Activated CD8-positive, alpha-beta memory T cell treated with anti-CD3 and anti-CD28 coated beads, Interleukin-2, amount 50 U/mL, for 24 hours (primary cell): ENCODE measurements around the gene CTCFL.
"Not testable (repeated sequence)": the region's sequence is repeated elsewhere in the genome, so short reads cannot be mapped to it uniquely, and the experiment has no call there.

Experiments used
- DNase-seq: peaks from one replicate; pipeline ENCODE4 v3.0.0-alpha.2; 2020; ENCODE audit errors: extremely low read depth

CTCFL gene

DNA sequence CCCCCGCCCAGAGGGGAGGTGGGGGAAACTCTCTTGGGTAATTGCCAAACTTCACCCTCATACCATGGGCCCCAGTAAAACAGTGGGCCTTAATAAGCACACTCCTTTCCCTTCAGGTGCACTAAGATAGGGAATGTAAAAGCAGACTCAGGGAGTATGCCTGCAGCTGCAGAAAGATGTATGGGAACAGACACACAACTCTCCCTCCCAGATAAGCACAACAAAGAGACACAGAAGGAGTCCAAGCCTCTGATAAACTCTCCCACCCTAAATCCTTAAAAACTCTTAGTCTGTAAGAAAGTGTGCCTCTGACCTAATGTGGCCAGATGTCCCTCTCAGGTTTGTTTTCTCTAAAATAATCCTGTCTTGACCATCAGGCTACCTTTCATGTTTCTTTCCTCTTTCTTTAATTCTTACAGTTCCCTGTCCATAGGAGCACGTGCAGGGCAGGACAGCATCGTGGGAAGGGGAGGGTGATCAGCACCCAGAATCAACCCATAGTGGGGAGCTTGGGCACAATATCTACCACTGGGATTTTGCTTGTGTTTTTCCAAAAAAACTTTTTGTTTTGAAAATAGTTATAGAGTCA is 11.3 kb upstream of the CTCFL start:
- DNase-seq, result no peak

DNA sequence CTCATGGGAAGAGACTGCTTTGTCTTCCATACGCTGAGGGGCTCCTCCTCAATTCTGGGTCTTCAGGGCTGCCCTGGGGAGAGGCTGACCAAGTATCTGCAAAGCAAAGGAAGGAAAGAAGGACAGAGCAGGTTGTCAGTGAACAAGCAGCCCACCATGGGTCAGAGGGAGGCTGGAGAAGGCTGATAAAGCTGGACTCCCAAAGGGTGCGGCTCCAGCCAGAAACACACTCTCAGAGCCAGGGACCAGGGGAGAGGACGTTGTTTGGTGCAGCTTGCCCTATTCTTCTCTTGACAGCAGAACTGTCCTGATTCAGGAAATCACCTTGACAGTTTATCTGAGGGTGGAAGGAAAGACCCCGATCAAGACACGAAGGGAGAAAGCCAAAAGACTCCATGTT is 10.4 kb upstream of the CTCFL start:
- no peak for DNase-seq

GRCh38 chr20:57532104-57532503 is 7.2 kb upstream of the CTCFL start:
- DNase-seq, result no peak

GRCh38 chr20:57530327-57530981 is 5.5 kb upstream of the CTCFL start:
- DNase-seq, result no peak

- DNase-seq, result no peak
Observed at GRCh38 chr20:57529810-57530209, 4.9 kb upstream of the CTCFL start.

DNA sequence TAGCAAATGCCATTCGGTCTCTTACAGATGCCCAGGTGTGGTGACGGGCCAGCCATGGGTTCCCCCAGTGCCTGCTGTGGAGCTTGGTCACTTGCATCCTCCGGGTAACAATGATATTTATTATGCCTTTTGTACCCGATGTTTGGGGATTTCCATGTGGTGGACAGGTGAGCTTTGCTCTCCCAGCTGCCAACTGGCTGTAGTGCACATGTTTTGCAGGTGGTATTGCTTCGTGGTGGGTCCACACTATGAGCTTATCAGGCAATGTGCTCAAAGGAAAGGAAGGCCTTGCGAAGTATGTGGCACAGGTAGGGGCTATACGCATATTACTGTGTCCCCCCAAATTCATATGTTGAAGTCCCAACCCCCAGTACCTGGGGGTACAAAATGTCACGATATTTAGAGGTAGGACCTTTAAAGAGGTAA is 4.2 kb upstream of the CTCFL start:
- DNase-seq, result no peak

DNA sequence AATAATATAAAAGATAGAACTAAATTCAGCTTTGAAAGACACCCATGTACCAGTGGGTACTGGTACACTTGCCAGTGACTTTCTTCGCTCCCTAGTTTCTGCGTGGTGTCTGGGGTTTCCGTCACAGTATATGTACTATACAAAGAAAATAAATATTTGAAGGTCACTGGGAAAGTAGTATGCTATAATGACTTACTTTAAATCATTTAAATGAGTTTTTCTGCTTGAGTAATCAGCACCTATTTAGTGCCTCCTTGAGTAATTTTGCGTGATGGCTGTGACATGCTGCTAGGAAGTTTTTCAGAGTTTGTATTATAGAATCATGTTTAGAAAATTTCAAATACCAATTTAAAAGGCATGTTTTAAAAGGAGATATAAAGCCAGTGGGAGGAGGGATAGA is 3.2 kb upstream of the CTCFL start:
- no peak for DNase-seq

GRCh38 chr20:57527728-57528127 is 2.8 kb upstream of the CTCFL start:
- no peak for DNase-seq

GRCh38 chr20:57526885-57527460 is 2.0 kb upstream of the CTCFL start:
- DNase-seq, result no peak

- DNase-seq, result no peak
Observed at GRCh38 chr20:57526087-57526884, 1.3 kb upstream of the CTCFL start.

- no peak for DNase-seq
Observed at GRCh38 chr20:57525328-57526086, 567 bp upstream of the CTCFL start.

DNA sequence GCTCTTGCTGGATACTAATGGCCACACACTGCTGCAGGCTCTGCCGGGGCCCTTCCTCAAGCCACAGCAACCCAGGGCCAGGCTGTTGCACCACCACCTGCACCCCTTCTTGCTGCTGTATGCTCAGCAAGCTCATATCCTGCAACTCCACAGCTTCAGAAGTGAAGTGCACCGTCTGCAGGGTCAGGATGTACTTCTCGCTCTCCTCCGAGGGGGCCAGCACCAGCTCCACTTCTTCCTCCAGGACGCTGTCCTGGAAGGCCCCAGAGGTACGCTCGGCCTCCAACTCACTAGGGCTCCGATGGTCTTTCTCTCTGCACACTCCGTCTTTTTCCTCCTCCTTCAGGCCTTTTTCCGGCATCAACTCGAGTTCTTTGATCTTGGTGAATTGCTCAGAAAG is 1.2 kb downstream of the CTCFL start:
- no peak for DNase-seq

GRCh38 chr20:57522380-57523140 is 2.4 kb downstream of the CTCFL start:
- no peak for DNase-seq

- DNase-seq, result no peak
Observed at GRCh38 chr20:57517904-57518303, 7.0 kb downstream of the CTCFL start.

- no peak for DNase-seq
Observed at GRCh38 chr20:57514273-57514751, 10.6 kb downstream of the CTCFL start.

DNA sequence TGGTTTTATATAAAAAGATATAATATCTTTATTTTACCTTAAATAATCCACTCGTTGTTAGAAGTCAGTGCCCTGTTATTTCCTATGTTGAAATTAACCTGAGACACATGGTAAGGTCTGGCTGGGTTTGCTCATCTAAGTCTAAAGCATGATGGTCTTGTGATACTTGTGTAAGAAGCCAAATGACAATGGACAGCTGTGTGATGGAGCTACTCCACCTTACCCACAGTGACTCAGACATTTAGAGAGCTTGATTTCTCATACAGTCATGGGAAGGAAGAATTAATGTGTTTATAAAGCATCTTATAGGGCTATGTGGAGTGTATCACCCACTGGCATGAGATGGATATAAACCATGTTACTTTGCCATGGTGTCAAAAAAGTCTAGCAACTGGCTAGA is 11.7 kb downstream of the CTCFL start:
- DNase-seq, result no peak

DNA sequence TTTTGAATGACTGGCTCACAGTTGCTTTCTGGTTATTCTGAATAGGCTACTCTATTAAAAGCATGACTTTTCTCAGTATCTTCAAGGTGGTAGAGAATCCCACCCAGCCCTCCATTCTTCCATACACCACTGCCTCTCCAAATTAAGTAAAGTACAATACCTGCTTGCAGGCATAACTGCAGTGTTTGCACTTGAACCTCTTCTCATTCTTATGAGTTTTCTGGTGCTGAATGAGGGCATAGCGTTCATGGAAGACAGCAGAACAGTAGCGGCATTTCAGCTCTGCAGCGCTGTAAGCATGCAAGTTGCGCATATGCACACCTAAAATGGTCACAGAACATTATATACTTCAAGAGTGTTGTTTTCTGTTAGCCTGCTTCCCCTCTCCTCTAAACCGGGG is 12.5 kb downstream of the CTCFL start:
- no peak for DNase-seq

GRCh38 chr20:57511709-57512108 is 13.2 kb downstream of the CTCFL start:
- DNase-seq, result not testable (repeated sequence)

- DNase-seq, result no peak
Observed at GRCh38 chr20:57509665-57510237, 15.2 kb downstream of the CTCFL start.

GRCh38 chr20:57508831-57509230 is 16.1 kb downstream of the CTCFL start:
- no peak for DNase-seq

- no peak for DNase-seq
Observed at GRCh38 chr20:57508381-57508780, 16.6 kb downstream of the CTCFL start.
